ENCODE results near the gene ROBO1. TPM values are rescaled to one million over a fixed set of nuclear protein-coding genes. Genes with fewer than 3 reads are reported as not detected.

The ROBO1 gene
- total RNA-seq, 4 donors from 2014 or later: 8.6 to 26.3 (median 16.6) TPM

GRCh38 chr3:78613421-78613879, 1154.3 kb downstream of the ROBO1 start:
- intact Hi-C loops (cut with DNase I): no loop called here
- Histone ChIP-seq H3K27me3 (no peaks in the 10 kb centered on the region), H3K4me1 (no peaks in the 10 kb centered on the region), H3K27ac (no peak overlapping the region), H3K9me3 (no peaks in the 10 kb centered on the region), H3K36me3 (no peaks in the 10 kb centered on the region), H3K4me3 (replicated peaks in 1 of 3) (no peak overlapping the region)
- 92 to 98% methylated on average over 2 of the region's 2 CpGs for WGBS, 2 donors
- no peak for DNase-seq
- TF ChIP-seq POLR2A (IDR thresholded peaks at IDR 0.05) (no peak), CTCF (IDR thresholded peaks at IDR 0.05) (no peak)

- Histone ChIP-seq H3K4me3 (replicated peaks in 1 of 3) (no peak overlapping the region), H3K36me3 (no peaks in the 10 kb centered on the region), H3K27me3 (no peaks in the 10 kb centered on the region), H3K9me3 (no peaks in the 10 kb centered on the region), H3K4me1 (no peaks in the 10 kb centered on the region), H3K27ac (no peak overlapping the region)
- intact Hi-C loops (cut with DNase I): no loop called here
- 94 to 95% methylated on average over 6 of the region's 6 CpGs for WGBS, 2 donors
- no peak for DNase-seq
- TF ChIP-seq CTCF (IDR thresholded peaks at IDR 0.05) (no peak), POLR2A (IDR thresholded peaks at IDR 0.05) (no peak)
Measured at GRCh38 chr3:78611278-78611677, 1156.5 kb downstream of the ROBO1 start.

DNA sequence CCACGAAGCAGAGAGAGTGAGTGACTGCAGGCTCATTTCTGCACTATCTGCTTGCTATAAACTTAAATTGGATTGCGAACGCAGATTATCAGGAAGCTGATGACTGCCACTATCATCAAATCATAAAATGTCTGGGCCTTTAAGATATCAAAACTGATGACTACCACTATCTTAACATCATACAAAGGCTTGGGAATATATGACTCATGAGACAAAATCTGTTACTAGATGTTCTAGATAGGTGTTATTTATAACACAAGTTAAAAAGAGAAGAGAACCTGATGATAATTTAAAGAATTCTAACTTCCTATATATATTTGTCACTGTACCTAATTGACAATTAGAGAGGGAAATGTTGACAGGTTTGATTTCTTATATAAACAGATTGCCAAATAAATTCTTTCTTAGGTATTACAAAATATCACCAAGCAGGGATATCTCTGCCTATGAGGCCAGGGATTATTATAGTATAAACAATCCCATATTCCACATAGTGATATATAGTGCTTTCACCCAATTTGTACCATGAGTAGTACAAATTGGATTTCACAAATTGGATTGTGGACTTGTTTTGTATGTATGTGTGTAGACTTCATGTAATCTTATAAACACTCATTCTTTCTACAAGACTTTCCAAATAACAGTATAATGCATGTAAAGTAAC, 1157.2 kb downstream of the ROBO1 start:
- no peaks in the 10 kb centered on the region for H3K9me3 ChIP-seq

DNA sequence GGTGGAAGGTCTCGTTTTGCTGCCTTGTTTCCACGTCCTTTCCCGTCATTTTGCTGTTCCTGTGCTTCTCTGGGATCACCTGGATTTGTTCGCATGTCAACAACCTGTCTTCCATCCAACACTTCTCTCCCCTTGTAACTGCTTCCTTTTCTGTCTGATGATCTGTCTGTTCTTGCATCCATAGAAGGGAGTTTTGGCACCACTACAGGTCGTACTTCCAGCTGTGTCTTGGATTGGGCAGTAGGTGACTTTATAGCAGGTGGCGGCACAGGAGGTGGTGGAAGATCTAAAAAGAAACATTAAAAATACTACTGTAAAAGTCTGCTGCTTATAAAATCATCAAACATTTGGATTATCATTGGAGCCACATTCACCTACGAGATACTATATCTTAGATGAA, 1161.0 kb downstream of the ROBO1 start:
- WGBS, 2 donors: 94 to 95% methylated on average over 7 of the region's 7 CpGs
- Histone ChIP-seq H3K27me3 (no peaks in the 10 kb centered on the region), H3K27ac (no peak overlapping the region), H3K36me3 (no peaks in the 10 kb centered on the region), H3K4me3 (replicated peaks in 1 of 3) (no peak overlapping the region), H3K4me1 (no peaks in the 10 kb centered on the region), H3K9me3 (no peaks in the 10 kb centered on the region)
- DNase-seq: no peak
- TF ChIP-seq POLR2A (IDR thresholded peaks at IDR 0.05) (no peak), CTCF (IDR thresholded peaks at IDR 0.05) (no peak)
- intact Hi-C loops (cut with DNase I): no loop called here

More for the DNA sequence above, 1157.2 kb downstream of the ROBO1 start:
- no peak overlapping the region for H3K4me3 ChIP-seq (replicated peaks in 1 of 3)
- no peaks in the 10 kb centered on the region for H3K36me3 ChIP-seq
- no peaks in the 10 kb centered on the region for H3K27me3 ChIP-seq
- DNase-seq: no peak
- no peak overlapping the region for H3K27ac ChIP-seq
- intact Hi-C loops (cut with DNase I): no loop called here
- no peak for TF ChIP-seq CTCF (IDR thresholded peaks at IDR 0.05)
- no peaks in the 10 kb centered on the region for H3K4me1 ChIP-seq
- 62 to 75% methylated on average over 3 of the region's 3 CpGs for WGBS, 2 donors

DNA sequence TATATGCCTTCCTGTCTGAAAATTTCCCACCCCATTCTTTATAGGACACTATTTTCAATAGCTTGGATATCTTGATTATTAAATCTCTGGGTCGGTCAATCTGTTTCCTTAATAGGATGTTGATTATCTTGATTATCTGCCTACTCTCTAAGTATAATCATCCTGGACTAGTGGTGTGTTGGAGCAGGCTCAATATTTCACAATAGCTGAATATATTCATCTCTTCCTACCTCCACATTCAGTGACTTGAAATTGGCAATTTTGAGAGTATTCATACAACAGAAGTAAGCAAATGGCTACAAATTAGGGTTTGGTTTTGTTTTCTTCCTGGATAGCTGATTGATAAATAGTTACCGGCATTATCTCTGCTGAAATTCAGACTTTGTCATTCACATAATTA, 1162.6 kb downstream of the ROBO1 start:
- WGBS, 2 donors: 93 to 94% methylated on average over 2 of the region's 2 CpGs
- Histone ChIP-seq H3K27me3 (no peaks in the 10 kb centered on the region), H3K36me3 (no peaks in the 10 kb centered on the region), H3K27ac (no peak overlapping the region), H3K4me1 (no peaks in the 10 kb centered on the region), H3K9me3 (no peaks in the 10 kb centered on the region), H3K4me3 (replicated peaks in 1 of 3) (no peak overlapping the region)
- intact Hi-C loops (cut with DNase I): no loop called here
- DNase-seq: no peak
- TF ChIP-seq POLR2A (IDR thresholded peaks at IDR 0.05) (no peak), CTCF (IDR thresholded peaks at IDR 0.05) (no peak)

Measured in thyroid gland (tissue), 4 donors.